ENCODE data around the gene FOXJ3. TPM values are rescaled to one million over a fixed set of nuclear protein-coding genes. Genes with fewer than 3 reads are reported as not detected.

FOXJ3 gene
- total and polyA plus RNA-seq, 7 donors, result 14.4 to 53.8 (median 39.9) TPM

GRCh38 chr1:42146626-42147320 is 188.3 kb downstream of the FOXJ3 start:
- Histone ChIP-seq H3K27me3 (peaks cover 0 to 56% (median 34%) of the 10 kb centered on the region in 3 donors), H3K36me3 (no peaks in the 10 kb centered on the region), H3K9me3 (no peaks in the 10 kb centered on the region), H3K27ac (no peak overlapping the region), H3K4me1 (no peaks in the 10 kb centered on the region), H3K4me3 (no peak overlapping the region)
- DNase-seq, result peak; percentile 66
- WGBS, 2 donors, result 22 to 28% methylated on average over 19 of the region's 19 CpGs
- intact Hi-C loops (cut with DNase I), result no loop called here
- TF ChIP-seq EP300 (IDR thresholded peaks at IDR 0.05) (no peak), POLR2AphosphoS5 (IDR thresholded peaks at IDR 0.05) (no peak), CTCF (IDR thresholded peaks at IDR 0.05) (peak; percentile 66 to 91 (median 75))

GRCh38 chr1:42145764-42146625 is 189.0 kb downstream of the FOXJ3 start:
- H3K9me3 ChIP-seq, result no peaks in the 10 kb centered on the region
- no peaks in the 10 kb centered on the region for H3K36me3 ChIP-seq
- intact Hi-C loops (cut with DNase I), result no loop called here
- DNase-seq, result peak; percentile 44
- TF ChIP-seq POLR2A (IDR thresholded peaks at IDR 0.05), result no peak
- no peak for TF ChIP-seq CTCF (IDR thresholded peaks at IDR 0.05)
- no peak for TF ChIP-seq EP300 (IDR thresholded peaks at IDR 0.05)
- no peak for TF ChIP-seq POLR2AphosphoS5 (IDR thresholded peaks at IDR 0.05)
- H3K4me3 ChIP-seq, result no peak overlapping the region
- peaks cover 0 to 56% (median 34%) of the 10 kb centered on the region in 3 donors for H3K27me3 ChIP-seq
- no peak overlapping the region for H3K27ac ChIP-seq
- 70% methylated on average over 41 of the region's 41 CpGs for WGBS, 2 donors
- no peaks in the 10 kb centered on the region for H3K4me1 ChIP-seq

GRCh38 chr1:42145389-42145716 is 189.7 kb downstream of the FOXJ3 start:
- 57 to 83% methylated on average over 8 of the region's 8 CpGs for WGBS, 2 donors
- Histone ChIP-seq H3K27ac (no peak overlapping the region), H3K27me3 (peaks cover 0 to 56% (median 34%) of the 10 kb centered on the region in 3 donors), H3K4me3 (no peak overlapping the region), H3K4me1 (no peaks in the 10 kb centered on the region), H3K9me3 (no peaks in the 10 kb centered on the region), H3K36me3 (no peaks in the 10 kb centered on the region)
- DNase-seq, result peak; percentile 34
- intact Hi-C loops (cut with DNase I), result no loop called here
- TF ChIP-seq POLR2AphosphoS5 (IDR thresholded peaks at IDR 0.05), result no peak
- TF ChIP-seq EP300 (IDR thresholded peaks at IDR 0.05), result no peak
- no peak for TF ChIP-seq CTCF (IDR thresholded peaks at IDR 0.05)
- no peak for TF ChIP-seq POLR2A (IDR thresholded peaks at IDR 0.05)

GRCh38 chr1:42144711-42145388 is 190.2 kb downstream of the FOXJ3 start:
- H3K27ac ChIP-seq, result no peak overlapping the region
- 70 to 78% methylated on average over 12 of the region's 12 CpGs for WGBS, 2 donors
- H3K36me3 ChIP-seq, result no peaks in the 10 kb centered on the region
- no peak overlapping the region for H3K4me3 ChIP-seq
- DNase-seq, result peak; percentile 30
- peaks cover 0 to 56% (median 34%) of the 10 kb centered on the region in 3 donors for H3K27me3 ChIP-seq
- H3K9me3 ChIP-seq, result no peaks in the 10 kb centered on the region
- TF ChIP-seq POLR2AphosphoS5 (IDR thresholded peaks at IDR 0.05) (no peak), CTCF (IDR thresholded peaks at IDR 0.05) (no peak), EP300 (IDR thresholded peaks at IDR 0.05) (no peak), POLR2A (IDR thresholded peaks at IDR 0.05) (no peak)
- intact Hi-C loops (cut with DNase I), result no loop called here
- no peaks in the 10 kb centered on the region for H3K4me1 ChIP-seq

Data from sigmoid colon (tissue), 7 donors.